ENCODE results near the gene TMF1.

The TMF1 gene

DNA sequence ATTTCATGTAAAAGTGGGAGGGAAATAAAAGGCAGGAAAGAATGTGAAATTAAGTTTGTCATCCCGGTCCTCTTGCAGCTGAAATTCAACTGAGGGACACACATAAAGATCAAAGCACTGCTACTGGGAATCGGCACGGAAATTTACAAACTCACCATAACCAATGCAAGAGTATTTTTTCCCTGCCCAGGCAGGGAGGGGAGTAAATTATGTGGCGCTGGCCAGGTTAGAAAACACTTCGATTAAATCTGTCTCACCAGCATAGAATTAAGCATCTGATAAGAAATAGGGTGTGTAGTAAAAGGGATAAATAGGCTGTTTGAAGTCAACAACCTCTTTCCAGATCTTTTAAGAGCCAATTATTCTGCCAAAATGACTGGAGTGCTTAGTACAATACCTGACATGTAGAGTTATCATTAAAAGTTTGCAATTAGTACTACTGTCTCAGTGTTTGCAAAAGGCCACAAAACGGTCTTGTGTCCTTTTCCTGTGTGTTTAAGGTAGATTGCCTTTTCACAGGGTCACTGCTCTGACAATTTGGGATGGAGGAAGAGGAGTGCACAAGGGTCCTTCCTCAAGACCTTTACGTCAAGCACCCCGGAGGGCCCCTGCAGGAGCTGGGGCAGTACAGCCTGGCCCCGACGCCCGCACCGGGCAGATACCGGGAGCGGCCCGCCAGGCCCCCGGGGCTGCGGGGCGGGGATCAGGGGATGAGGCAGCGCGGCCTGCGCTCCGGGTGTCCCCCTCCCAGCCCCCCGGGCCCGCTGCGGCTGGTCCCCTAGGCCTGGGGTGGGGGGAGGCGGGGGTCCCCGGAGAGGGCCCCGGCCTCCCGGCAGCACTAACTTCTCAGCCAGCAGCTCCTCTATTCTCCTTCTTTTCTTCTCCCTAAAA, 27.4 kb upstream of the TMF1 start:
- DNase-seq, result peak; percentile 50

DNA sequence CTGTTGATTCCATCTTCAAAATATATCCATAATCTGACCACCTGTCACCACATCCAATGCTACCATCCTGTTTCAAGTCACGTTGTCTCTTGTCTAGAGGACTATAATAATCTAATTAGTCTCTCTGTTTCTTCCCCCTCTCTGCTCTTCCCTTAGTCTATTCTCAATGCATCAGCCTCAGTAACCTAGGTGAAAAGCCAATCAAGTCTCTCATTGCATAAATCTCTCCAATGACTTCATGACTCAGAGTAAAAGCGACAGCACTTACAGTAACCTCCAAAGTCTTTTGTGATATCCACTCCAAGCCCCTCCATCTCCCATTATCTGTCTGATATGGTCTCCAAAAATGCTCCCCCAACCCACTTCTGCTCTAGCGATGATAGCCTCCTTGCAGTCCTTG, 20.8 kb upstream of the TMF1 start:
- peak; percentile 98 for DNase-seq

DNA sequence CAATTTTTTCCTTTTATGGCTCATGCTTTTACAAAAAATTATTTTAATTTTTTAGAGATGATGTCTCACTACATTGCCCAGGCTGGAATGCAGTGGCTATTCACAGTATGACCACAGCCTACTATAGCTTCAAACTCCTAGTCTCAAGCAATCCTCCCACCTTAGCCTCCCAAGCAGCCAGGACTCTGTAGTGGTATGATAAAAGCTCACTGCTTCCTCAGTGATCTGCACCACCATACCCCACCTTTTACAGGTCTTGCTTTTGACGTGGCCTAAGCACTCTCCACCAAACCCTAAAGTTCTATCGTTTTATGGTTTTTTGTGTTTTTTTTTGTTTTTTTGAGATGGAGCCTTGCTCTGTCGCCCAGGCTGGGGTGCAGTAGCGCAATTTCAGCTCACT, 14.0 kb upstream of the TMF1 start:
- no peak for DNase-seq

DNA sequence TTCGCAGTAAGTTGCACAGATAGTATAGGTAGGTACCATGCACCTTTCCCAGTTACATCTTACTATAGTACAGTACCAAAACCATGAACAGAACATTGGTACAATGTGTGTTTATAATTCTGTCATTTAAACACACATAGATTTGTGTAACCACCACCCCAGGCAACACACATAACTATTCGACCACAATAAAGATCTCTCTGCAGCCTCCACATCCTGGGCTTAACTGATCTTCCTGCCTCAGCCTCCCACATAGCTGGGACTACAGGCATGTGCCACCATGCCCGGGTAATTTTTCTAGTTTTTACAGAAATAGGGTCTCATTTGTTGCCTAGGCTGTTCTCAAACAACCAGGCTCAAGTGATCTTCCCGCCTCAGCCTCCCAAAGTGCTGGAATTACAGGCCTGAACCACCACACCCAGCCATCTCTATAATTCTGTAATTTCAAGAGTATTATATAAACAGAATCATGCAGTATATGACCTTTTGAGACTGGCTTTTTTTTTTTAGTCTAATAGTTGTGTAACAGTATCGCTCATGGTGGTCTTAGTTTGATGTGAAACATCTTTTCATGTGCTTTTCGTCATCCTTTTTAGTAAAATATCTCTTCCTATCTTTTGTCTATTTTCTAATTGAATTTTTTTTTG, 13.3 kb upstream of the TMF1 start:
- DNase-seq, result no peak

DNA sequence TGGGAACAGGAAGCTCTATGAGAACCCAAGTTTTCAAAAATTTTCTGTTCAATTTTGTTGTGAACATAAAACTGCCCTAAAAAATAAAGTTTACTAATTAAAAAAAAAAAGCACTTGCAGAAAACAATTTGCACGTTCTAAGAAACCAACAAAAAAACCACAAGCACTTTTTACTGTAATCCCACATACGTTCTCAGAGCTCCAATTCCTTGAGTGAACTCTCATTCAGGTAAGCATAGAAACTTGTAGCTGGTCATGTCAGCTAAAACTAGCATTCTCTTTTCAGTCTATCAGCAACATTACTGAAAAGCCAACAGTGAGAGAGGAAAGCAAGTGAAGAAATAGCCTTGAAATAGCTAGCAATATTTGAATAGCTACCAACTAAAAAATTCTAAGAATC, 11.5 kb upstream of the TMF1 start:
- no peak for DNase-seq

DNA sequence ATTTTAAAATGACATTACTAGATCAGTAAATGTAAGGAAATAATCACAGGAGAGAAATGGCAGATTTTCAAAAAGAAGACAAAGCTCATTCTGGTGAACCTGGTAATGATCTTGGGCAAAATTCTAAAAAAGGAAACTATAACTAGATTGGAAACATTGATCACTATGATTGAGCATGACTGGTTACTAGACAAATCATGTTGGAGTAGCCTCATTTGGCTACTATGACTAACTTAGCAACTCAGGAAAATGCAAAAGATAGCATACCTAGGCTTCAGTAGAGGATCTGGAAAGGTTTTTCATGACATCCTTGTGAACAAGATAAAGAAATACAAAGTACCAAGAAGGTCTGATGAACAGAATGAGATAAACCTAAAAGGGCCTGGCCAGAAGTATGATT, 7.6 kb upstream of the TMF1 start:
- no peak for DNase-seq

DNA sequence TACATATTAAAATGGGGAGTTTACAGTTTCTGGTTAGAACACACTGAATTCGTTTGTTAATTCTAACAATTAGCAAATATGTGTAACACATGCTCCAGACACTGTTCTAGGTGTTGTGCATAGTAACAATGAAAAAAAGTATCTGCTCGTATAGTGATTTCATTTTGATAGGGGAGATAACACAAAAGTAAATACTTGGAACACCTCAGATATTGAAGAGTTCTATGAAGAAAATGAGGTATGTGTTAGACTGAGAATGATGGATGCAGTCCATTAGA, 6.8 kb upstream of the TMF1 start:
- no peak for DNase-seq

DNA sequence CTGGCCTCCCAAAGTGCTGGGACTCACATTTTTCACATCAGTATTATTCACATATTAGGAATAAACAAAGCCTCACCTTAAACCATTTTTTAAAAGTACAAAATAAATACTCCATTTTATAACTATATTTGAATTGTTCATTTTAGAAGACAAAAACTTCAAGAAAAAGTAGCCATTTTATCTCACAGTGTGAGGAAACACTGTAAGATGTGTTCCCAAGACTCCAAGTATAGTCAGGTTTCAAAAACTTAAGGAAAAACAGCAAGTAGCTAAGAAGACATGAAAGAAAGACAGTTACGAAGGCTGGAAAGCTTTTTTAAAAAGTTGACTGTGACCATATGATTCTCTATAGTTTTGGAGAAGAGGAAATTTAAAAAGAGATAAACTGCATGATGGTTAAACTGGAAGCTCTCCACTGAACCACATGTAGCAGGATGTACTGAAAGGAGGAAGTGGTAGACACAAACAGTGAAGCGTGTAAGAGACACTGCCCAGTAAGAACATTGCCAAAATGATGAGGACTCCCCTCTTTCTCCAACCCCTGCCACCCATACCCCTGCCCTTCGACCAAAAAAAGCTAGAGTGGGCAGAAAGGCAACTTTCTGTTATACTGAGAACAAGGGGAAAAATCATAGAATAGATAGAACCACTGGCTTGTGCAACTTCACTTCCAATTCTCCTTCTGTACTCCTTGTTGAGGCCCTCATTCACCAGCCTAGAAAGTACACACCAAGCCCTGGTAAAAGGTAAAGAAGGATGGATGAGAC, 6.2 kb upstream of the TMF1 start:
- no peak for DNase-seq

DNA sequence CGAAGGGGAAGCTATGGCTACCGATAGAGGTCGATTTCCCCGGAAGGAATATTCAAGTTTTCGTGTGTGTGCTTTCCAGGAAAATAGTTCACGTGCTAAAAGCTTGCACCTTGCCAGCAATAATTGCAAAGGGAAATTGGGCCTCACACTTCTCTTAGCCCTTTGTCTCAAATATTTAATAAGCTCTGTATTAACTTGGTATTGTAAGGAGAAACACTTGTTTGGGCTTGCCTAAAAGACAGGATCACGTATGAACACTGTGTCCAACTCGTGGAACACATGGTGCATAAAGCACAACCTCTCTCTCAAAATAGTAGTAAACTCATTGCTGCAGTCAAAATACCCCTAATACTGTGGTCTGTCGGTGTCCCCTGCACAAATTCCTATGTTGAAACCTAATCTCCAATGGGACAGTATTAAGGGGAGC, 352 bp upstream of the TMF1 start:
- DNase-seq, result no peak

DNA sequence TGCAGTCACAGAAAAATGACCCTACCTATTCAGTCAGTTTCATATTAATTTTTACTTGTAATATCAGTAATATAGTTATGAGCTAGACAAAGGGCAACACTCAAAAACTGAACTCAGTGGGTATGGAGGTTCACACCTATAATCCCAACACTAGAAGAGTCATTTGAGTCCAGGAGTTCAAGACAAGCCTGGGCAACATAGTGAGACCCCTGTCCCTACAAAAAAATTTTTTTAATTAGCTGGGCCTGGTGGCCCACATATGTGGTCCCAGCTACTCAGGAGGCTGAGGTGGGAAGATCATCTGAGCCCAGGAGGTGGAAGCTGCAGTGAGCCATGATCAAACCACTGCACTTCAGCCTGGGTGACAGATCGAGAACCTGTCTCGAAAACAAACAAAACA, 3.1 kb downstream of the TMF1 start:
- no peak for DNase-seq

DNA sequence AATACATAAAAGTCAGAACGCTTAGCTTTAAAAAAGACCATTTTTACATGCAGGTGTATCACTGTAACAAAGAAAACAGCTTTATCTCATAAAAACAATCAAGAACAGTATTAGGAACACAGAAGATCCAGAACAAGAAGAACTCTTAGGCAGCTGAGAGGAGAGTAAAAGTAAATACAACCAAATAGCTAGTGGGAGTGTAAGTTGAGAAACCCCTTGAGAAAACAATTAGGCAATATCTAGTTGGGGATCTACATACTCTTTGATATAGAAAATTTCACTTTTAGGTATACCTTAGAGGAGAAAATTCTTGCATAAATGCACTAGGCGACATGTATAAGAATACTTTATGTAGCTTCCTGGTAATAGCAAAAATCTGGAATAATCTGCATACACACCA, 7.5 kb downstream of the TMF1 start:
- no peak for DNase-seq

DNA sequence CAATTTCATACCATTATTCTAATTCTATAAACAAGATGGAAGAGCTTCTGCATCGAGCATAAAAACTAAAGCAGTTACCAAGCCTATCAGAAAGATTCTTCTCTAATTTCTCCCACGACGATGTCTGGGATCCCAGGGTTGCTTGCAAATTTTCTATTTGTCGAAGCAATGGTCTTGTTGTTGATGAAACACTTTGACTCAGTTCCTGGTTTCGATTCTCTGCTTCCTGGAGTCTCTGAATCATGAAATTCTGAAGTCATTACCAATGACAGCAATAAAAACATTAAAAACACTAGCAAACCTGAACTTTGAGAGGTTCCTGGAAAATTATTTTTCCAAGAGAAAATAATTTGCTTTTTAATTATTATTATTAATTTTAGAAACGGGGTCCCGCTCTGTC, 18.7 kb downstream of the TMF1 start:
- DNase-seq, result no peak

DNA sequence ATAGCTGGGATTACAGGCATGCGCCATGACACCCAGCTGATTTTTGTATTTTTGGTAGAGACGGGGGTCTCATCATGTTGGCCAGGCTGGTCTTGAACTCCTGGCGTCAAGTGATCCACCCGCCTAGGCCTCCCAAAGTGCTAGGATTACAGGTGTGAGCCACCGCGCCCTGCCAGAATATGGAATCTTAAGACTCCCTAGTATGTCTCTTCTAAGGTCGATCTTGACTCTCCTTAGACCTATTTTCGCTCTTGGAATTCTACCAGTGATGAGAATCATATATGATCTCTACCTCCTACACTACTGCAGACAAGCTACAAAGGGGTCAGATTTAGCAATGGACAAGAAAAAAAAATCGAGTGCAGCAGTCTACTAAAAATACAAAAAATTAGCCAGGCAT, 19.4 kb downstream of the TMF1 start:
- DNase-seq, result no peak

DNA sequence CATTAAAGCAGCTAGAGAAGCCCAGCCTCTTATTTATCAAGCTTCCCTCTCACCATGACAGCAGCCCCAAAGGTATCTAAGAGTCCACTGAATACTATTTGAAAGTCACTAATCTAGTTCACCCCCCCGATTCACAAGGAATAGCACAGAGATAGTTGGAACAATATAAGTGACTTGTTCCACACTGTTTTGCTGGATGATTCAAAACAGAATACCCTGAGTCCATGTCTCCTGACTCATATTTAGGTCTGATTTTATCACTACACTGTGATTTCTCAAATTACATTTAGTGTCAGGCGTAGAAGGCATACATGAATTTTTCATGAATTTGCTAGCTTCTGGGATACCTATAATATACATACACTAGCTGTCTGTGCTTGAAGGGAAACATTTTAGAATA, 20.0 kb downstream of the TMF1 start:
- no peak for DNase-seq

DNA sequence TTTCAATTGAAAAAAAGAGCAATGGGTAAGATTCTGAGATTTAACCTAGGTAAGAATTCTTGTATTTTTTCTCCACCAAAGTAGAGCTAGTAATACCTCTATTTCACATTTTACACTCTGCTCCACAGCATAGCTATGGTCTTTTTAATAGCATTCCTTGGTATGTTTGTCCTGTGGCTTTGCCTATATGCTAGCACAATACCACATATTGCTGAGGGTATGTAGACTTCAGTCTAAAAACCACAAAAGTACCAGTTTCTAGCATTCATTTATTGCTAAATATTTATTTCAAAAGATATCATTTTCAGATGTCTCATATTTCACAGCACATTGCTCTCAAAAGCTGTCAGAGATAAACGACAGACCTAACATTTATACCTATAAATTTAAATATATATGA, 20.5 kb downstream of the TMF1 start:
- DNase-seq, result no peak

DNA sequence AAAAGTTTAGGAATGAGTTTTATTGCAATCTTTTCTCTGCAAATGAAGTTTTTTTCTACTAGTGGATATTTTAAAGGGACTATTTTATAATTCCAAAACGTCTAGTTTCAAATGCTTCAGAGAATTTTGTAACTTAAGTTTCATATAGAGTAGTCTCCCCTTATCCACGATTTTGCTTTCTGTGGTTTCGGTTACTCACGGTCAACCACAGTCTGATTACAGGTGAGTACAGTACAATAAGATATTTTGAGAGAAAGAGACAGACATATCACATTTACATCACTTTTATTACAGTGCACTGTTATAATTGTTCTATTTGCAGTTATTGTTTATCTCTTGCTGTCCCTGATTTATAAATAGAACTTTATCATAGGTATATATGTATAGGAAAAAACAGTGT, 31.3 kb downstream of the TMF1 start:
- DNase-seq, result no peak

DNA sequence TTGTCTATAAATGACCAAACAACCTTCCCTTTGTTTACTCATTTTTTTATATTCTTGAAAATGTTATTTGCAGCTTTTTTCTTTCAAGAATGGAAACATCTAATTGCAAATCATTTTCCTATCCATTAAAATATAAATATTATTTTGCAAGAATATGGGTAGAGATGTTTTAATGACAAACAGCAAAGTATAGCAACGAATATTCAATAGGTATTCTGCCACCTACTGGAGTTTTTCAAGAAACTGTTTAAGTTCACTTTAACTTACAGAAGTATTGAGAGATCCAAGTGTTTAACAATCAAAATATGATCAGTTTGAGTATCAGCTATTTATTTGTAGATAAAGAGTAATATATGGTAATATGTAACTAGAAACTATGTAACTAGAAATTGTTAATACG, 31.7 kb downstream of the TMF1 start:
- peak; percentile 16 for DNase-seq

DNA sequence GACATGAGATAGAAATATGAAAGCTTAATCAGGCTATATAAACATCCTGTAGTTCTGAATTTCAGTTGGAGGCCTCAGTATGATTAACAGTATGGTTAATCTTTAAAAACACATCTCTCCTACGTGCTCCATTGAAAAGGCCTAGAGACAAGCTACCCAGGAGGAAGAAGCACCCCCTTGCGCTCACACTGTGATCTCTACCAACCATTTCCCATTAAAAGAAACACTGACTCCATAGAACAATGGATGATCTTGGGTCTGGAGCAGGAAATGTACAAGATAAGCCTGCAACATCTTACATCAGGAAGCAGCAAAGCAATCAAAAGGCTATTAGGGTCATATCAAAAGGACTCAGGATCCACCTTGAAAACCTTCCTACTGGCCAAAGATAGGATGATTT, 35.2 kb downstream of the TMF1 start:
- DNase-seq, result peak; percentile 3

DNA sequence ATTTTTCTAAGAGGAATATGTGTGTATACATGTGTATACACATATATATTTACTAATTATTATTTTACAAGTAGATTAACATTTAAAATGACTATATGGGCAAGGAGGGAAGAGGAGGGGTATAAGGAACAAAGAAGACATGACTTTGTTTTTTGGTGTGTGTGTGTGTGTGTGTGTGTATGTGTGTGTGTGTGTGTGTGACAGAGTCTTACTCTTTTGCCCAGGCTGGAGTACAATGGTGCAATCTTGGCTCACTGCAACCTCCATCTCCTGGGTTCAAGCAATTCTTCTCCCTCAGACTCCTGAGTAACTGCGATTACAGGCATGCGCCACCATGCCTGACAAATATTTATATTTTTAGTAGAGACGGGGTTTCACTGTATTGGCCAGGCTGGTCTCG, 36.0 kb downstream of the TMF1 start:
- DNase-seq, result no peak

DNA sequence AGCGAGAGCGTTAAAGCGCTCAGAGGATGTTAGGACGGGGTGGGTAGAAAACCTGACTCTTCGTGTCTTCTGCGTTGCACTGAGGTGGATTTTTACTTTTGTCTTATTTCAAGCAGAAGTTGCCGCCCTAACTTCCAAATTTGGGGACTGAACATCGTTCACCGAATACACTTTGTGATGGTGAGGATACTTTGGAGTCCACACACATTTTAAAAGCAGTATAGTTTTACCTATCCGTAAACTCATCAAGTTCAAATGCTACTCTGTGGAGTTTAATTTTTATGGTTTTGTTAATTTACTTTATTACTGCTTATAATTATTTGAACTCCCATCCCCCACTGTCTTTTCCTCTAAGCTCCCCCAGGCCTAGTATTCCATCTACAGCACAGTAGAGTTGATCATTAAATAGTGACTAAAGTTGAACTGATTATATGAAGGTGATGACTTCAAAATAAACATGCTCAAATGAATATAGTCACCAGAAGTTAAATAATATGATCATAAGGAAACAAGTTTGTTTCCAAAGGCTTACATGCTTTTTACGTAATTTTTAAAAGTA, 38.0 kb downstream of the TMF1 start:
- peak; percentile 38 for DNase-seq

DNA sequence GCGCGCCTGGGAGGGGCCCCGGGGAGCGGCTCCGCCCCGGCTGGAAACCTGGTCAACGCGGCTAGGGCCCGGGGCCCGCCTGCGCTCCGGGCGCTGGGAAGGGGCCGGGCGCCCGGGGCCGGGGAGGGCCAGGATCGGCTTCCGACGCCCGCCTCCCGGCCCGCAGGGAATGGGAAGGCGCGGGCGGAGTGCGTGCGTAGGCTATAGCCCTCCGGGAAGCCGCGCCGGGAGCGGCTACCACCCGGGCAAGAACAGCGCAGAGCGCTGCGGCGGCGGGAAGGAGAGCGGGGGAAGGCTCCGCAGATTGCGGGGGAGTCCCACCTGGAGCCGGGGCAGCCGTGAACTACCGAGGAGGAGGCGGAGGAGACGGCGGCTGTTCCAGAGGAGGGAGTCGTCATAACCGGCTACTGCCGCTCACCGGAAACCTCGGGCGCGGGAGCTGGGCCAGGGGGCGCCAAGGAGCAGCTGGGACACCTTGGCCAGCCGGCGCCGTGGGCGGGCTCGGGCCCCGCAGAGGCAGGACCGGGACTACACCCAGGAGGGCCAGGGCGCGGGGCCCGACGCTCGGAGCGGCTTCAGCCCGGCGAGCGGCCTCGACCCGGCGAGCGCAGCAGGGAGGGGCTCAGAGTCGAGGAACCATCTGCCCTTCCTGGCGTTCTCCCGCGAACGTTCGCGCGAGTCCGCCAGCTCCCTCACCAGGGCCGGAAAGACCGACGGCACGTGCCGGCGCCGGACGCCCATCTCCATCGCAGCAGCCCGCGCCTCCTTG, 38.7 kb downstream of the TMF1 start, which contains the start of gene EOGT:
Gene EOGT (minus strand): TSS at position 432 of the 769 bp plus-strand sequence. CDS start 3,838 bp downstream, outside the sequence.
- peak; percentile 88 for DNase-seq

DNA sequence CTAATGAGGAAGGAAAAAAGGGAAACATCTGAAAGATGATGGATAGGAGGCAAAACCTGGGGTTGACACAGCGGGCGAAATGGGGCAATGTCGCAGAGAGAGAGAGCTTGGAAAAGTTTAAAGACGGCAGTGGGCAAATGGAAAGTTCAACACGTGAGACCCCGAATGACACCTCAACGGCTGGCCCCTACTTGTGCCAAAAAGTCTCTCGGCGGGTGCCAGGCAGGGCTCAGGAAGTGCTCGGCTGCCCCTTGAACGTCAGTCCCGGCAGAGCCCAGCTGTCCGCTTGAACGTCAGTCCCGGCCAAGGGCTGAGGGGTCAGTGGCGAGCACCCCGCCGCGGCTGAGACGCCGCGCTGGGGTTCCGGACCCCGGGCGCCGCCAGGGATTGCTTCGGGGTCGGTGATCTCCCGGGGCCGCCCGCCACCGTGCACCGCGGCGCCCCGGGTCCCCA, 39.3 kb downstream of the TMF1 start:
- peak; percentile 44 for DNase-seq

Measured in NCI-H82 (cell line).